CD4-positive, alpha-beta T cell treated with Interleukin-12 subunit alpha and Interleukin-12 subunit beta, for 1 hour (primary cell): ENCODE results near the gene NUMB.

Experiments used
- DNase-seq: peaks from one replicate; pipeline ENCODE4 v3.0.0-alpha.2; 2020

Gene NUMB

GRCh38 chr14:73255693-73256225 lies 202.6 kb downstream of the NUMB start:
- no peak for DNase-seq

- DNase-seq: no peak
Measured at GRCh38 chr14:73255005-73255400, 203.3 kb downstream of the NUMB start.

GRCh38 chr14:73254247-73255004 lies 203.9 kb downstream of the NUMB start:
- DNase-seq: no peak

- DNase-seq: no peak
Measured at GRCh38 chr14:73253721-73254120, 204.6 kb downstream of the NUMB start.

GRCh38 chr14:73253323-73253610 lies 205.1 kb downstream of the NUMB start:
- no peak for DNase-seq

- DNase-seq: no peak
Measured at GRCh38 chr14:73252491-73253322, 205.6 kb downstream of the NUMB start.

GRCh38 chr14:73251516-73252215 lies 206.7 kb downstream of the NUMB start:
- no peak for DNase-seq

GRCh38 chr14:73250781-73251500 lies 207.4 kb downstream of the NUMB start:
- DNase-seq: no peak

- DNase-seq: no peak
Measured at GRCh38 chr14:73250317-73250713, 208.0 kb downstream of the NUMB start.

- DNase-seq: no peak
Measured at GRCh38 chr14:73249564-73250316, 208.6 kb downstream of the NUMB start.

GRCh38 chr14:73249108-73249507 lies 209.2 kb downstream of the NUMB start:
- DNase-seq: no peak

- no peak for DNase-seq
Measured at GRCh38 chr14:73248108-73248868, 210.1 kb downstream of the NUMB start.

- DNase-seq: no peak
Measured at GRCh38 chr14:73246387-73247150, 211.8 kb downstream of the NUMB start.

GRCh38 chr14:73245480-73246325 lies 212.6 kb downstream of the NUMB start:
- peak; percentile 45 for DNase-seq

GRCh38 chr14:73244541-73245290 lies 213.6 kb downstream of the NUMB start:
- no peak for DNase-seq

GRCh38 chr14:73243748-73244147 lies 214.6 kb downstream of the NUMB start:
- no peak for DNase-seq

- no peak for DNase-seq
Measured at GRCh38 chr14:73243341-73243740, 215.0 kb downstream of the NUMB start.

GRCh38 chr14:73242357-73242901 lies 215.9 kb downstream of the NUMB start:
- DNase-seq: no peak
